Psoas muscle (tissue), 8 donors: ENCODE results near the gene SLX9. TPM values are rescaled to one million over a fixed set of nuclear protein-coding genes. Genes with fewer than 3 reads are reported as not detected.

Experiments
- ATAC-seq, 4 donors: fragments of 200-7000 bp; cut with Tn5 transposase; one replicate each; pipeline ENCODE4 v1.9.1; 2020; ENCODE audit warnings: moderate library complexity in 3 of 4, mild to moderate bottlenecking in 2 of 4
- DNase-seq, 2 donors: peaks; one replicate each; pipeline ENCODE4 v3.0.0-alpha.2; 2020
- H3K27ac ChIP-seq: fragments of 200-600 bp; one replicate; pipeline ENCODE4 v1.8.0; 2022
- H3K27me3 ChIP-seq, 3 donors: fragments of 200-600 bp in 1 of 3; one replicate each; pipeline versions ENCODE4 v1.6.1 to v1.8.0; 2013 to 2022; ENCODE audit warnings: low read length in 2 of 3, mild to moderate bottlenecking in 2 of 3, moderate library complexity in 1 of 3; ENCODE audit not compliant: insufficient read depth in 3 of 3
- H3K36me3 ChIP-seq, 2 donors: fragments of 200-600 bp in 1 of 2; one replicate each; pipeline versions ENCODE4 v1.6.1 to v1.8.0; 2013 to 2022; ENCODE audit warnings: low read depth in 1 of 2, mild to moderate bottlenecking in 1 of 2, moderate library complexity in 1 of 2; ENCODE audit not compliant: insufficient read depth in 1 of 2
- H3K4me1 ChIP-seq: fragments of 200-600 bp; one replicate; pipeline ENCODE4 v1.8.0; 2022
- H3K4me3 ChIP-seq: fragments of 200-600 bp; one replicate; pipeline ENCODE4 v1.8.0; 2022; ENCODE audit warnings: mild to moderate bottlenecking
- H3K9me3 ChIP-seq: fragments of 200-600 bp; one replicate; pipeline ENCODE4 v1.8.0; 2022
- WGBS, 3 donors: extraction: QIAGEN DNeasy Blood & Tissue Kit; methylation state at CpG; one replicate each; pipeline versions ENCODE4 v1.1.6 to v1.1.7; 2013; 5-methylcytosine and 5-hydroxymethylcytosine counted together
- intact Hi-C, 2 donors: fragments of 100-400 bp; cut with DNase I; formaldehyde crosslinking; loops; one replicate each; pipeline versions ENCODE4 v1.11.0 to v1.14.2; 2022
- polyA plus RNA-seq, 3 donors: library from polyadenylated mRNA; stranded (reverse); fragments of 200-250 nt; gene quantifications; one replicate each; pipeline ENCODE4 v1.2.3, GENCODE V29; 2013
- total RNA-seq, 4 donors: library from RNA; stranded (reverse); fragmentation: NEBNext Ultra II Directional in 2 of 4; extraction: Animal tissue kit (Norgen Biotek cat#: 25700) in 2 of 4; gene quantifications; one replicate each; pipeline versions ENCODE4 v1.2.1 to v1.2.4, GENCODE V29; 2021 to 2023
- TF ChIP-seq, protein P1 (sequence below): fragments of 200-600 bp; IDR thresholded peaks from one replicate; pipeline ENCODE4 v1.8.0; 2022; ENCODE audit warnings: antibody characterized with exemption
- donor health status: healthy with polysubstance abuse.
- donor health status: DM: no; HTN: no; CAD: no; lungs with moderate emphysema.
- donor health status: Bipolar disorder and iron deficiency.
- donor health status: healthy.
- donor health status: DM: yes; HTN: yes; CAD: no.
- donor health status: DM: no; HTN: no; CAD: no.
- donor health status: DM: no; HTN: no; CAD: no.
- donor health status: DM: yes; HTN: yes; CAD: no.

Gene SLX9
- total and polyA plus RNA-seq, 7 donors = 20.2 to 69.2 (median 30.1) TPM

DNA sequence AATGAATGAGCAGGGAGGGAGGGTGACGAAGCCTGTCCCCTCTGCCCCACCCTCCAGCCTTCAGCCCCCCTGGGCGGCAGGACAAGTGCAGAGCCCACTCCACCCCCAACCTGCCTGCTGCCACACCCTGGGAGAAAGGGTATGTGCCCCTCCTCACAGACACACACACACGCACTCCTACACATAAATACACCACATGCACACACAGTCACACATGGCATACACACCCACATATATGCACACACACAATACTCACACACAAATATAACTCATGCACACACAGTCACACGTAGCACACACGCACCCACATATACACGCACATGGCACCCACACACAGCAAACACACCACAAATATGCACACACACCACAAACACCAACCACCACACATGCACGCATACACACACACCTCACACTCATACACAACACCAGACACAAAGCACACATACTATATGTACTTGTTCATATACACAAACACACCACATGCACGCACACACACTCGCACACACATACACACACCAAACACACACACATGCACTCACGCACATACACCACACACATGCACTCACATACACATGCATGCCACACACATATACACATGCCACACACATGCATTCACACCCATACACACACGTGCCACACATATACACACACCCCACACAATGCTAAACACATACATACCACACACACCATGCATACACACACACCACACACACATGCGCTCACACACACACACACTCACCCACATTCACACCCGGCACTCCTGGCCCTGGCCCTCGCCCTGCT is 35.5 kb upstream of the SLX9 start:
- ATAC-seq (no peak), DNase-seq (no peak)
- Histone ChIP-seq H3K36me3 (no peaks in the 10 kb centered on the region), H3K4me1 (no peaks in the 10 kb centered on the region), H3K4me3 (no peak overlapping the region), H3K27me3 (peaks cover 0 to 4% (median 0%) of the 10 kb centered on the region in 3 donors), H3K9me3 (no peaks in the 10 kb centered on the region), H3K27ac (no peak overlapping the region)
- 93 to 96% (median 94%) methylated on average over 14 of the region's 14 CpGs for WGBS, 3 donors
- TF ChIP-seq, protein P1, sequence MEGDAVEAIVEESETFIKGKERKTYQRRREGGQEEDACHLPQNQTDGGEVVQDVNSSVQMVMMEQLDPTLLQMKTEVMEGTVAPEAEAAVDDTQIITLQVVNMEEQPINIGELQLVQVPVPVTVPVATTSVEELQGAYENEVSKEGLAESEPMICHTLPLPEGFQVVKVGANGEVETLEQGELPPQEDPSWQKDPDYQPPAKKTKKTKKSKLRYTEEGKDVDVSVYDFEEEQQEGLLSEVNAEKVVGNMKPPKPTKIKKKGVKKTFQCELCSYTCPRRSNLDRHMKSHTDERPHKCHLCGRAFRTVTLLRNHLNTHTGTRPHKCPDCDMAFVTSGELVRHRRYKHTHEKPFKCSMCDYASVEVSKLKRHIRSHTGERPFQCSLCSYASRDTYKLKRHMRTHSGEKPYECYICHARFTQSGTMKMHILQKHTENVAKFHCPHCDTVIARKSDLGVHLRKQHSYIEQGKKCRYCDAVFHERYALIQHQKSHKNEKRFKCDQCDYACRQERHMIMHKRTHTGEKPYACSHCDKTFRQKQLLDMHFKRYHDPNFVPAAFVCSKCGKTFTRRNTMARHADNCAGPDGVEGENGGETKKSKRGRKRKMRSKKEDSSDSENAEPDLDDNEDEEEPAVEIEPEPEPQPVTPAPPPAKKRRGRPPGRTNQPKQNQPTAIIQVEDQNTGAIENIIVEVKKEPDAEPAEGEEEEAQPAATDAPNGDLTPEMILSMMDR = no peak
- intact Hi-C loops = no loop called here

DNA sequence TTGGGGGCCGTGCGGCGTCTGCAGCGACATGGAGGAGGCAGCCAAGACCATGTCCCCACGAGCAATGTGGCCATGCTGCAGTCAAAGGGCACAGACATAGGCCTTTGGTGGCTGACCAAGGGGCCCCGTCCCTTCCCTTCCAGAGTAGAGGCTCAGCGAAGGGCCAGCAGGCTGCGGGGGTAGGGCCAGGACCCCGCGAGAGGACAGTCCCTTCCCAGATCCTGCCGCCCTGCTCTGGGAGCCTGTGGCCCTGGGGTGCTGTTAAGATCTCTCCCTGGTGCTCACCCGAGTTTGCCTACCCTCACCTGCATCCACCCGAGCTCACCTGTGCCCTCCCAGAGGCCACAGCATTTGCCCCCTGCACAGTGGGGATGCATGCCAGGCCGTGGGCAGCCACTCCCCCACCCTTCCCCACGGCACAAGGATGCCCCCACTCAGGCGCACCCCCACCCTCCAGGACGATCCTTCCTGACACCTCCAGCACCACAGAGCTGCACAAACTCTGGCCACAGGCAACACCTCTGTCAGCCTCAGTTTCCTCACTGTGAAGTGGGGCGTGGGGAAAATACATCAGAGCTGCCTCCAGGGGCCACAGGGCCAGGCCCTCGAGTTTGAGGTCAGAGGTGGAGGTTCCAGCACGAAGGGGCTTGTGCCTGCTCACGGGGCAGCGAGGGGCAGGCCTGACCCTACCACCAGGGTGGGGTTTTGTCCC is 34.7 kb upstream of the SLX9 start:
- Histone ChIP-seq H3K27me3 (peaks cover 0 to 4% (median 0%) of the 10 kb centered on the region in 3 donors), H3K36me3 (no peaks in the 10 kb centered on the region), H3K27ac (no peak overlapping the region), H3K4me3 (no peak overlapping the region), H3K9me3 (no peaks in the 10 kb centered on the region), H3K4me1 (no peaks in the 10 kb centered on the region)
- TF ChIP-seq, protein P1 = no peak
- WGBS, 3 donors = 84 to 88% (median 88%) methylated on average over 18 to 22 of the region's 22 CpGs
- no peak for ATAC-seq
- DNase-seq = peak in 1 of 2 donors; percentile 6
- intact Hi-C loops = no loop called here

- WGBS, 3 donors = 76 to 81% (median 78%) methylated on average over 6 to 7 of the region's 7 CpGs
- H3K27ac ChIP-seq = no peak overlapping the region
- no peaks in the 10 kb centered on the region for H3K36me3 ChIP-seq
- DNase-seq = no peak
- H3K9me3 ChIP-seq = no peaks in the 10 kb centered on the region
- no peak for ATAC-seq
- intact Hi-C loops = no loop called here
- TF ChIP-seq, protein P1 = no peak
- peaks cover 2% of the 10 kb centered on the region for H3K4me1 ChIP-seq
- H3K27me3 ChIP-seq = peaks cover 0 to 4% (median 0%) of the 10 kb centered on the region in 3 donors
- H3K4me3 ChIP-seq = no peak overlapping the region
Observed at GRCh38 chr21:44905728-44906090, 34.1 kb upstream of the SLX9 start.

- H3K27ac ChIP-seq = no peak overlapping the region
- DNase-seq (no peak), ATAC-seq (no peak)
- WGBS, 3 donors = 71 to 73% (median 72%) methylated on average over 16 of the region's 16 CpGs
- H3K4me1 ChIP-seq = peaks cover 9% of the 10 kb centered on the region
- no peaks in the 10 kb centered on the region for H3K9me3 ChIP-seq
- H3K36me3 ChIP-seq = no peaks in the 10 kb centered on the region
- intact Hi-C loops = no loop called here
- TF ChIP-seq, protein P1 = no peak
- H3K27me3 ChIP-seq = no peaks in the 10 kb centered on the region
- H3K4me3 ChIP-seq = no peak overlapping the region
Observed at GRCh38 chr21:44907225-44907965, 32.4 kb upstream of the SLX9 start.
